K562 (cell line): ENCODE measurements around the gene PTBP3. TPM values are rescaled to one million over a fixed set of nuclear protein-coding genes. Genes with fewer than 3 reads are reported as not detected.

Experiments used
- ATF7 ChIP-seq: fragments of 450-650 bp; IDR thresholded peaks from 2 replicates; pipeline ENCODE4 v1.7.1; 2014; ENCODE audit warnings: mild to moderate bottlenecking, moderate library complexity
- CHCHD3 ChIP-seq: fragments of 250-450 bp; sonication (Bioruptor Pico); IDR thresholded peaks from 2 replicates; pipeline ENCODE4 v2.1.2; 2022; ENCODE audit warnings: mild to moderate bottlenecking
- CHD7 ChIP-seq: fragments of 200-600 bp; sonication (generic); IDR thresholded peaks from one replicate; pipeline ENCODE4 v1.6.1; 2012; ENCODE audit warnings: mild to moderate bottlenecking, low read depth, low read length, inconsistent platforms
- CREM ChIP-seq: IDR thresholded peaks from 2 replicates; pipeline ENCODE4 v1.6.1; 2014; ENCODE audit warnings: antibody characterized with exemption, low read depth
- ETV1 ChIP-seq: fragments of 450-650 bp; conservative IDR thresholded peaks from 2 replicates; pipeline ENCODE4 v1.6.1; 2016; ENCODE audit warnings: missing genetic modification characterization, control low read depth, low read depth, missing compliant biosample characterization
- GABPB1 ChIP-seq: sonication (generic); formaldehyde crosslinking; IDR thresholded peaks from 2 replicates; pipeline ENCODE4 v1.8.0; 2022; ENCODE audit warnings: mild to moderate bottlenecking, missing genetic modification reagents
- KDM5B ChIP-seq: fragments of 200-600 bp; sonication (generic); IDR thresholded peaks from 2 replicates; pipeline ENCODE4 v1.6.1; 2012; ENCODE audit warnings: low read depth, mild to moderate bottlenecking, moderate library complexity, low read length, control low read depth, inconsistent platforms; ENCODE audit not compliant: insufficient replicate concordance
- MYC ChIP-seq, 2 experiments: fragments of 250-450 bp in 1 of 2; sonication (Bioruptor Pico) in 1 of 2; IDR thresholded peaks; 2 replicates each; pipeline versions ENCODE4 v1.5.1 to v1.6.1; 2012 to 2021; ENCODE audit warnings: low read depth in 2 of 2, borderline replicate concordance in 1 of 2, improper control_type of control experiment in 1 of 2, low read length in 1 of 2, mild to moderate bottlenecking in 1 of 2, moderate library complexity in 1 of 2
- SAFB ChIP-seq: fragments of 200-400 bp; formaldehyde crosslinking; IDR thresholded peaks from 2 replicates; pipeline ENCODE4 v1.6.1; 2017; ENCODE audit warnings: low read depth, low read length, borderline replicate concordance
- TGIF2 ChIP-seq: sonication (generic); formaldehyde crosslinking; IDR thresholded peaks from 2 replicates; pipeline ENCODE4 v1.8.1; 2022; ENCODE audit warnings: mild to moderate bottlenecking, missing genetic modification reagents, moderate library complexity
- ZBTB11 ChIP-seq, 3 experiments: fragments of 200-800 bp in 1 of 3; fragments of 250-450 bp in 1 of 3; fragments of 450-650 bp in 1 of 3; sonication (Bioruptor Pico) in 1 of 3; sonication (Bioruptor generic) in 1 of 3; formaldehyde crosslinking in 1 of 3; IDR thresholded peaks; 2 replicates each; pipeline versions ENCODE4 v1.6.1 to v1.8.0; 2016 to 2022; ENCODE audit warnings: mild to moderate bottlenecking in 2 of 3, missing genetic modification characterization in 2 of 3, missing compliant biosample characterization in 1 of 3, moderate library complexity in 1 of 3
- polyA plus RNA-seq, 8 experiments: library from polyadenylated mRNA; depleted of rRNA in 4 of 8; stranded (reverse) in 5 of 8; unstranded in 3 of 8; fragments of >200 nt; fragmentation: Nextera tagmentation in 2 of 8; fragmentation: Illumina TruSeq in 1 of 8; extraction: Ambion mirVana in 2 of 8; extraction: Trizol in 1 of 8; gene quantifications; 2 replicates each; pipeline versions ENCODE4 v1.2.1 to v1.2.3, GENCODE V29; 2011 to 2014; ENCODE audit warnings: inconsistent platforms in 1 of 8, missing spikeins in 1 of 8
- total RNA-seq, 7 experiments: library from RNA; depleted of rRNA in 6 of 7; stranded (reverse); fragments of >200 nt in 6 of 7; fragmentation: Illumina TruSeq in 2 of 7; extraction: Trizol in 2 of 7; gene quantifications; 2 replicates each; pipeline versions ENCODE4 v1.2.1 to v1.2.3, GENCODE V29; 2011 to 2021; ENCODE audit warnings: low replicate concordance in 1 of 7

The PTBP3 gene
- total and polyA plus RNA-seq, 9 of the 15 experiments (the other 6 are each of a cell fraction or from before 2014, with no cell fraction given) = 22.4 to 132 (median 68.0) TPM

- TF ChIP-seq CHD7 = no peak
- TF ChIP-seq CHCHD3 (CRISPR knock-in tag) = no peak
- TF ChIP-seq SAFB = peak; percentile 14; the same call in 1 of the 2 replicates
- no peak; the same call in 1 of the 2 replicates for TF ChIP-seq ETV1 (tag)
- peak; percentile 60 for TF ChIP-seq KDM5B
- peak; percentile 91 for TF ChIP-seq CREM
- TF ChIP-seq ZBTB11 (CRISPR knock-in tag; IDR thresholded peaks at IDR 0.05) = peak in 1 of 3 experiments; percentile 44; a peak in 3 of 6 replicates
- TF ChIP-seq TGIF2 (CRISPR knock-in tag) = peak; percentile 87; the same call in 1 of the 2 replicates
- peak; percentile 86 for TF ChIP-seq MYC (IDR thresholded peaks at IDR 0.05; ENCODE audit: low read depth, low read length)
- TF ChIP-seq MYC (CRISPR knock-in tag; IDR thresholded peaks at IDR 0.05; ENCODE audit: borderline replicate concordance, low read depth) = no peak
- peak; percentile 67 for TF ChIP-seq ATF7
- 0 out of 2 replicates have a peak, but pooled peaks have one; percentile 38 for TF ChIP-seq GABPB1
These were observed at the start of gene PTBP3 (continued) for GRCh38 chr9:112332977-112333638.
